Measurements from ENCODE around the gene VSX2.

VSX2 gene

GRCh38 chr14:74223016-74223415 lies 16.2 kb upstream of the VSX2 start:
- no peak for DNase-seq

DNA sequence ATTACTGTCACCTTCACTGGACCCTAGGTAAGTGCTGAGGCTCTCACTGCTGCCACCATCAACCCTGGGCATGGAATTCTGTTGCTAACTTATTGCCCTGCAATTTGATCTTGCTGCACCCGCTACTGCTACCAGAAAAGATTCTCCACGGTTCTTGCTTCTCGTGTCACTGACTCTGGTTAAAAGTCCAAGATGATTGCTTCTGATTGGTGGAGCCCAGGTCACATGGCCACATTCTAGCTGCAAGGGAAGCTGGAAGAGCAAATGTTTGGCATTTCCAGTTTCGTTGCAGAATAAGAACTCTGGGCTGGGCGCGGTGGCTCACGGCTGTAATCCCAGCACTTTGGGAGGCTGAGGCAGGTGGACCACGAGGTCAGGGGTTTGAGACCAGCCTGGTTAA lies 7.5 kb upstream of the VSX2 start:
- no peak for DNase-seq

DNA sequence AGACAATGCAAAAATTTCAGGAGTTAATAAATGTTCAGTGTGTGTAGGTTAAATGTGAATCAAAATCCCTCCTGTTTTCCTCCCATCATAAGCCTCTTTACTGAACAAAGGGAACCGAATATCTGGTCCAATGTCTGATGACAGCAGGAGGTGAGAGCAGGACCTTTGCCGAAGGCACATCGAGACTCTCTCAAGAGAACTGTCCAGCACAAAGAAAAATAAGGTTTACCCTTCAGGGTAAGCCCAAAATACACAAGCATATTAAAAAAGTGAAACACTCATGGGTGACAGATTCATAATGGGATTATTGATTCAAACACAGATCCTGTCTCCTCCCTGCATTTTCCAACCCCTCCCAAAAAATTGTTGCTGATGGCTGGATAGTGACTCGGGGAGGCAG lies 4.2 kb upstream of the VSX2 start:
- no peak for DNase-seq

DNA sequence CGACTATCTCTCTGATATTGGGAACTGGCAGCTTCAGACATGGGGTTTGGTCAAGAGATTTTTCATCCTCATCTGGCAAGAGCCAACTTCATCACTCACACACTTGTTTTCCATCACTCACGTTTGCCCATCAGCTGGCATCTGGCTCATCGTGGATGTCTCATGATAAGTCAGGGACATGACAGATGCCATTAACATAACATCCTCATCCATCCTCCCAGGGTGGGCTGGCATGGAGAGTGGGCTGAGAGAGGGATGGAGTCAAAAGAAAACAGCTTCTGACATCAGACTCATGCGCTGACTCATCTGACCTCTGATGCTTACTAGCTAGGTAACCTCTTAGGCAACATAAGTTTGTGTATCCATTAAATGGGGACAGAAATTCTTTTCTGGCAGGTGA lies 1.8 kb upstream of the VSX2 start:
- no peak for DNase-seq

DNA sequence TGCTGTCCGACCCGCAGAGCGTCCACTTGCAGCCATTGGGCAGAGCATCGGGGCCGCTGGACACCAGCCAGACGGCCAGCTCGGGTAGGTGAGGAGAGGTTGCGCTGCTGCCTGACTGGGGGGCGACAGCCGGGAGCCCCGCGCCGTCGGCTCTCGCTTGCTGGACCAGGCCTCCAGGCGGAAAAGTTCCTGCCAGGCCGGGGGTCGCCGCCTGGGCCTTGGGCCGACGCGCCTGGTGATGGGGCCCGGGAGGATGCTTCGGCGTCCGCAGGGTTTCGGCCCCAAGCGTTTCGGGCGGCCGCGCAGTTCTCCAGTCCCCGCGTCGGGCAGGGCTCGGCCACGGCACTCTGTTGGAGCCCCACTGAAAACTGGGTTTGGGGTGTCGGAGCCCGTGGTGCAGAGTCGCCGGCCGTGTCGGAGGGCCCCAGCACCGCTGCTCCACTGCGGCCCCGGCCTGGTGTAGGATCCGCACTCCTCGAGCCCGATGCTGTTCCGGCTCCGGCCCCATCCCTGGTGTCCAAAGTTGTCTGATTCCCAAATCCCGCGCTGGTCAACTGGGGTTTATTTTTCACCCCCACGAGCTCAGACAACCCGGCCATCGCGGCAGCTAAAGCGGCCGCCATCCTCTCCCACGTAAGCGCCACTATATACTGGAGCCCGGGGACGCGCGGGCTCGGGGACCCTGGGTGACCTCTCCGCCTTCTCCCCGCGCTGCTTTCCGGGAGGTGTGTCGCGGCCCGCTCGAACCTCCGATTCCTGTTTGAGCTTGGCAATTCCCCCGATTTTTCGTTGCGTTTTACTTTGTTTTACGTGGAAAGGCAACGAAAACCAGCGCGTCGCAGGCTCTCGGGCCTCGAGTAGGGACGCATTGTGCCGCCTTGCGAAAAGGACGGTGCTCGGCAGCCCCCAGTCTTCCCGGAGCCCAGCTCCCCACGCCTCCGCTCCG lies 872 bp downstream of the VSX2 start:
- DNase-seq = no peak

DNA sequence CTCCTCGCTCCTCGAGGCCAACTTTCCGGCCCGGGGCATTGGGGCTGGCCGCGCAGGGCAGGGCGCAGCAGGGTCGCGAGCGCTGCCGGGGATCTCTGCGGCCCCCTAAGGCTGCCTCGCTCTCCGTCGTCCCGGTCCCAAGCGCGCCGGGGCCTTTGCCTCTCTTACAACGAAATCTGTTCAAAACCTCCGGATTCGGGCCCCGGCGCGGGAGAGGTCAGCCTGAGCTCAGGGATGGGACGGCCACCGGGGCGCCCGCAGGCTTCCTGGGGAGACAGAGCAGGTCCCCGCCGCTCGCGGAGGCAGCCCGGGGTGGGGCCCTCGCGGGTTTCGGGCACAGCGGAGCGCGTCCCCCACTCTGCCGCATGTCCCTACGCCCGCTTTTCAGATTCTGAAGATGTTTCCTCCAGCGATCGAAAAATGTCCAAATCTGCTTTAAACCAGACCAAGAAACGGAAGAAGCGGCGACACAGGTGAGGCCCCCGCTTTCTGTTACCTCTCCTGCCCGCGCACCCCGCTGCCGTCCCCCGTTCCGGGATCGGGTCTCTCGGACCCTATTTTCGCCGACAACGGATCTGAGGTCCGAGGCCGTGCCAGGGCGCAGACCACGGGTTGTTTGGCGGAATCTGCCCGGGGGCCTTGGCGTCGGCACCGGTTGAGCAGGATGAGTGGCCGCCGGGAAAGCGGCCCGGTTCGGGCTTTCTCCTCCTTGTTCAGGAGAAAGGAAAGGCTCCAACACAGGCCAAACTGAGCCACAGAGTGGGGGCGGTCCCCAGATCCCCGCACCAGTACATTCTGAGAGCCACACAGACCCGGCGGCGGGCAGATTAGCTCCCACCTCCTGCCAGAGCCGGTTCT lies 1.8 kb downstream of the VSX2 start:
- DNase-seq = no peak

- no peak for DNase-seq
Measured at GRCh38 chr14:74241652-74242017, 2.4 kb downstream of the VSX2 start.

- DNase-seq = no peak
Measured at GRCh38 chr14:74242021-74242779, 3.0 kb downstream of the VSX2 start.

- DNase-seq = no peak
Measured at GRCh38 chr14:74242780-74243042, 3.5 kb downstream of the VSX2 start.

DNA sequence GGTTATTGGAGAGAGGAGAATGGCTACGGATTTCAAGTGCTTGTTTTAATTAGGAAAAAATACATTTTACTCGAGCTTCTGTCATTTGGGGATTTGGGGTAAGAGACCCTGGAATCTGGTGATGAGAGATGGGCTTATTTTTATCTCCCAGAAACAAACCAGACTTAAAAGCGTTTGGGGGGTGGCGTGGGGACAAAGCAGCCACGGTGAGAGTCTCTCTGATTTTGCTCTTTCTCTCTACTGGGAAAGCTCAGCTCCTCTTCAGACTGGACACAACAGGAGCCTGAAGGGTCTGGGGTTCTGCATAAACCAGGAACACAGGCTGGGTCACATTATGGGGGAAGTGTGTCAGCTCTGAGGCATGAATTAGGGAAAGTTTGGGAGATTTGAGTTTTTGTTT lies 3.8 kb downstream of the VSX2 start:
- DNase-seq = no peak

DNA sequence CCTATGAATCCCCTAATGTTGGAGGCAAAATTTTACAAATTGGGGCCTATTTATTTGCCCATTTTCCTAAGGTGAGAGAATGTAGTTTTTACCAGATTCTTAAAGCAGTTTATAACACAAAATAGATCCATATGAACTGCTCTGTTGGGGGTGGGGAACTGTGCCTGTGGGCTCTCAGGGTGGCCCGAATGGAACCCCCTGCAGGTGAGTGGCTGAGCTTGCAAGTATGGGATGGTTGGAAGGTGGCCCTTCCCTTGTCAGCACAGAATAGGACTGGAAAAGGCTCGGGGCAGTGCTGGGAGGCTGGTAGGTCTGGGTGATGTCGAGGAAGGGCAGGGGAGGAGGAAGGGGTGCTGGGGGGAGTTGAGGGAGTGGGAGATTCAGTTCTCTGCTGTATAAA lies 4.9 kb downstream of the VSX2 start:
- no peak for DNase-seq

DNA sequence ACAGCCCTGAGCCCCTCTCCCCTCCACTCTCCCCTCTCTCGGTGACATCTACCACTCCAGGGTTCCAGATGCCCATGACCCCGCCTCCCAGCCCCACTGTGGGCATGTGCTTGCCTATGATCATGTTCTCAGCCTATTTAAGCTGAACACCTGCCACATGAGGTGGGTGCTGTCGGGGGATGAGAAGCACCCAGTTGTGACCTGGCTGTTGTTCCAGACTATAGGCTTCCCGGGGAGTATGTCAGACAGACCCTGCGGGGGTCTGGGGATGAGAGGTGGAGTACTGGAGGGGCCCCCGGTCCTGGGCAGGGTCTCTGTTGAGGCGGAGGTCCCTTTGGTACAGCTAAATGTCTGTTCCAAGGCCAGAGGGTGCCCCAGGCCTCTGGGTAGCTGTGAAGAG lies 6.0 kb downstream of the VSX2 start:
- no peak for DNase-seq

GRCh38 chr14:74246542-74246941 lies 7.3 kb downstream of the VSX2 start:
- no peak for DNase-seq

GRCh38 chr14:74248017-74248416 lies 8.8 kb downstream of the VSX2 start:
- no peak for DNase-seq

GRCh38 chr14:74249433-74250375 lies 10.5 kb downstream of the VSX2 start:
- no peak for DNase-seq

- DNase-seq = no peak
Measured at GRCh38 chr14:74255281-74255680, 16.0 kb downstream of the VSX2 start.

DNA sequence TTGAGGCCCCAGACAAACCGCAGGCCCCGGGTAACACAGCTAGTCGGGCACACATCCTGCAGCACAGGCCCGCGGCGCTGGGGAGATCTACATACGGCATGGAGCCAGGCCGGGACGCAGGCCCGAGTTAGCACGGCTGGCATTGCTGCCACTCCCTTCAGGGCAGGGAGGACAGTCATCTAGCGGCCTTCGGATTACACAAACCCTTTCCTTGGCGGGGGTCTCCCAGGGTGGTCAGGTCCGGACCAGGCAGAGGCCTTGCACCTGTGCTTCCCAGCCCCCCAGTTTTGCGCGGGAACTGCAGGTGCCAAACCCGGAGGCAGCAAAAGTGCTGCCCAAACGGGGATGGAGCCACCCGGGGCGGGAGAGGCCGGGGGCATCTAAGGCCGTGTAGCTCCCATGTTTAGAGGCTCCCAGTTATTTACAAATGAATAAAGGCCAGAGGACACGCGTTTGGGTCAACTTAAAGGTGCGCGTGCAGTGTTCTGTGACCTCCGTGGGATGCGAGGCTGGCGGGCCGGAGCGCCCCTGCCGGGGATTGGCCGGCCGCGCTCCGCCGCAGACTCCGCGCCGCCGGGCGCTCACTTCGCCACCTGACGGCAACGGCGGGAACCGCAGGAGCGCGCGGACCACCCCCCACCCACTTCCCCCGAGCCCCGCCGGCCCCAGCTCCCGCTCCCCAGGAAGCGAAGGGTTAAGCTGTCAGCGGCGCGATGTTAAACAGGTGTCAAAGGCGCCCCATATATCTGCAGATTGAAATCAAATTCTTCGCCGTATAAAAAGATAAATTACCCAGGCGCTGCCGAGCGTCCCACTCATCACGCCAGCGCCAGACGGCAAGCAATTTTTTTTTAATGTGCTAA lies 18.1 kb downstream of the VSX2 start:
- no peak for DNase-seq

DNA sequence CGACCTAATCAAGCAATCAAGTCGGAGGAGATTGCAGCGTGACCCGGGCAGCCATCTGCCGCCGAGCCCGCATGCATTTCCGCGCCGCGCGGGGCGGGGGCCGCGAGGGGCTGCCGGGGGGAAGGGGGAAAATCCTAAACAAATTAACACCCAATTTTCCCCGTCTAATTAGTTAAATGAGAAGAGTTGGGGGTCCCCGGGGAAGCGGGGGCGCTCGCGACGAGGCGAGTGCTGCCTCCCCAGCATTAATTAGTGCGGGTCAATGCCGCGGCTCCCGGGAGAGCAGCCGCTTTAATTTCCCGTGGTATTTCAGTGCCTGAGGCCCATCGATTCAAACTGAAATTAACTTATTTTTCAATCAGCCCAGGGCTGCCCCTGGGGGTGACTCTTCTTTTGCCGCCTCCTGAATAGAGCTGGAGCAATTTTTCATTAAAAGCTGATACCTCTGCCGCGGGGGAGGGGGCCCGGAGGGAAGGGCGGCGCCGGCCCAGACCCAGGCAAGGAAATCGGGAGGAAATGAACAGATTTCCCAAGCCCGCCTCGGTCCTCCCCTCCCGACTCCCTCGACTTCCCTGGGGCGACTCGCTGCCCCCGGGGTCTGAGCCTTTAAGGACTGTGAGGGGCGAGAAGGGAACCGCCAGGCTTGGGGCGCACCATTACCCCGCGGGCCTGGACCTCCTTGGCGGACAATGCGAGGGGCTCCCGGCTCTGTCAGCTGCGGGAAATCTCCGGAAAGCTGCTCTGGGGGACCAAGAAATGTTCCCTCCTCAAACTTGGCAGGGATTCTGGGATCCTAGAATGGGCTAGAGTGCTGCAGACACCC lies 18.9 kb downstream of the VSX2 start:
- no peak for DNase-seq

DNA sequence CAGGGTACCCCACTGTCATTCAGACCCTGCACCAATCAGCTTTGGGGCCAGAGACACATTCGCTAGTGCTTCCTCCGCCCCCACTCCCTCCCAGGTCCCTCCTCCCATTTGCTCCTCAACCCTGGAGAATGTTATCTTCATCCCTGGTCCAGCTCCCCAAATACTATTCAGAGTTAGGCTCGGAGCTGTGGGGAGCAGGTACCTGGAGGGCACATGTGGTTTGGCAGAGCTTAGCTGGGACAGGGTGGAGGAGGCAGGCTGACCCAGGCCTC lies 19.5 kb downstream of the VSX2 start:
- DNase-seq = no peak

DNA sequence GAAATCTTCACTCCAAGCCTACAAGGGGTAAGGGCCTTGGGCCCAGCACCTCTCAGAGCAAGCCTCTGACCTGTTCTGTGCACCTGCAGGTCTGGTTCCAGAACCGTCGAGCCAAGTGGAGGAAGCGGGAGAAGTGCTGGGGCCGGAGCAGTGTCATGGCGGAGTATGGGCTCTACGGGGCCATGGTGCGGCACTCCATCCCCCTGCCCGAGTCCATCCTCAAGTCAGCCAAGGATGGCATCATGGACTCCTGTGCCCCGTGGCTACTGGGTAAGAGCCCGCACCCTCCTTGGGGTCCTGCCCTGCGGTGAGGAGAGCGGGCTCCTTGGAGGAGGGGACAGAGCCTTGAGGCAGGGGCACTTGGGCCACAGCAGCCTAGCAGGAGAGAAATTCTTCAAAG lies 20.3 kb downstream of the VSX2 start:
- no peak for DNase-seq

Data from cortex of kidney (tissue), 1 donor.